Keratinocyte (primary cell): ENCODE measurements around the gene CDT1. TPM values are rescaled to one million over a fixed set of nuclear protein-coding genes. Genes with fewer than 3 reads are reported as not detected.

ENCODE experiments used
- DNase-seq: peaks from one replicate; pipeline ENCODE4 v3.0.0-alpha.2; 2011; ENCODE audit warnings: low read depth, missing footprints, low spot score
- FAIRE-seq: peaks from 2 replicates; lab custom pipeline; 2011; peaks lifted over from hg19 to GRCh38; lab: Jason Lieb, UNC
- H2AFZ ChIP-seq: 2 replicates; pipeline ENCODE4 v1.6.0; 2012; ENCODE audit warnings: low read length, control low read depth, inconsistent platforms; ENCODE audit not compliant: control insufficient read depth
- H3K27ac ChIP-seq: 2 replicates; pipeline ENCODE4 v1.5.1; 2011; ENCODE audit warnings: low read length; ENCODE audit not compliant: control insufficient read depth, insufficient read depth
- H3K27me3 ChIP-seq: 3 replicates; pipeline ENCODE4 v1.6.0; 2011; ENCODE audit warnings: low read length; ENCODE audit not compliant: control insufficient read depth, insufficient read depth; ENCODE audit errors: extremely low read depth
- H3K36me3 ChIP-seq, 2 experiments: 2 replicates in 1 of 2; 3 replicates in 1 of 2; pipeline ENCODE4 v1.5.1; 2011; ENCODE audit warnings: low read length in 2 of 2, mild to moderate bottlenecking in 1 of 2; ENCODE audit not compliant: control insufficient read depth in 2 of 2, insufficient read depth in 2 of 2; ENCODE audit errors: extremely low read depth in 1 of 2
- H3K4me1 ChIP-seq: 3 replicates; pipeline ENCODE4 v1.5.1; 2011; ENCODE audit warnings: low read length; ENCODE audit not compliant: control insufficient read depth, insufficient read depth; ENCODE audit errors: extremely low read depth
- H3K4me2 ChIP-seq: 3 replicates; pipeline ENCODE4 v1.6.0; 2011; ENCODE audit warnings: low read depth, low read length; ENCODE audit not compliant: control insufficient read depth, insufficient read depth; ENCODE audit errors: extremely low read depth
- H3K4me3 ChIP-seq, 3 experiments: fragments of 200-600 bp in 1 of 3; sonication (generic) in 1 of 3; 2 replicates in 2 of 3; 3 replicates in 1 of 3; pipeline ENCODE4 v1.5.1; 2011 to 2016; ENCODE audit warnings: low read length in 3 of 3, mild to moderate bottlenecking in 3 of 3, control low read depth in 2 of 3, inconsistent platforms in 1 of 3, low read depth in 1 of 3, mixed read lengths in 1 of 3, mixed run types in 1 of 3, moderate library complexity in 1 of 3; ENCODE audit not compliant: control insufficient read depth in 2 of 3, insufficient read depth in 2 of 3; ENCODE audit errors: extremely low read depth in 1 of 3
- H3K79me2 ChIP-seq: 2 replicates; pipeline ENCODE4 v1.6.0; 2012; ENCODE audit warnings: low read length; ENCODE audit not compliant: control insufficient read depth, insufficient read depth
- H3K9ac ChIP-seq: 3 replicates; pipeline ENCODE4 v1.6.0; 2011; ENCODE audit warnings: low read length; ENCODE audit not compliant: control insufficient read depth, insufficient read depth; ENCODE audit errors: extremely low read depth
- H3K9me1 ChIP-seq: 3 replicates; pipeline ENCODE4 v1.6.0; 2011; ENCODE audit warnings: low read length; ENCODE audit not compliant: control insufficient read depth, insufficient read depth; ENCODE audit errors: extremely low read depth
- H3K9me3 ChIP-seq: 2 replicates; pipeline ENCODE4 v1.5.1; 2012; ENCODE audit warnings: low read depth, low read length; ENCODE audit not compliant: control insufficient read depth
- H4K20me1 ChIP-seq: 3 replicates; pipeline ENCODE4 v1.6.0; 2011; ENCODE audit warnings: low read length; ENCODE audit not compliant: control insufficient read depth, insufficient read depth; ENCODE audit errors: extremely low read depth
- CTCF ChIP-seq, 3 experiments: IDR thresholded peaks in 1 of 3; conservative IDR thresholded peaks in 1 of 3; optimal IDR thresholded peaks in 1 of 3; 2 replicates in 2 of 3; 3 replicates in 1 of 3; pipeline versions ENCODE3 to v1.5.1; 2011; ENCODE audit warnings: low read length in 3 of 3, mild to moderate bottlenecking in 3 of 3, moderate library complexity in 2 of 3, control low read depth in 1 of 3, inconsistent platforms in 1 of 3; ENCODE audit not compliant: insufficient read depth in 2 of 3; ENCODE audit errors: extremely low read depth in 1 of 3
- EZH2 ChIP-seq: IDR thresholded peaks from one replicate; pipeline ENCODE4 v1.6.1; 2012; ENCODE audit warnings: inconsistent platforms, mild to moderate bottlenecking, low read length, moderate library complexity
- dilution Hi-C: fragments of 300-500 bp; cut with MboI; formaldehyde crosslinking; loops from one replicate; pipeline ENCODE4 v1.7.0; 2020; ENCODE audit warnings: low sequenced_read_pairs; ENCODE audit not compliant: extremely low pct_ligation_motif_present
- polyA plus RNA-seq, 5 experiments: library from polyadenylated mRNA; depleted of rRNA in 3 of 5; stranded (reverse) in 3 of 5; stranded (forward) in 1 of 5; unstranded in 1 of 5; fragments of >200 nt; gene quantifications; 1 replicate in 1 of 5; 2 replicates in 3 of 5; 3 replicates in 1 of 5; pipeline versions ENCODE4 v1.2.1 to v1.2.3, GENCODE V29; 2011 to 2012; ENCODE audit warnings: missing spikeins in 2 of 5, low read depth in 1 of 5, low replicate concordance in 1 of 5

CDT1 gene
- polyA plus RNA-seq, 1 donor (not counting 4 experiments of a cell fraction or from before 2014, with no cell fraction given): 2.0 TPM

GRCh38 chr16:88789594-88789993 is 14.0 kb upstream of the CDT1 start:
- FAIRE-seq (no peak), DNase-seq (no peak)
- Histone ChIP-seq H3K4me1 (no peaks in the 10 kb centered on the region), H3K79me2 (peaks cover 3% of the 10 kb centered on the region), H3K27me3 (peaks cover 25% of the 10 kb centered on the region), H3K27ac (no peak overlapping the region), H3K9ac (no peak overlapping the region), H3K9me3 (no peaks in the 10 kb centered on the region), H4K20me1 (no peaks in the 10 kb centered on the region), H3K36me3 (no peaks in the 10 kb centered on the region), H3K9me1 (no peaks in the 10 kb centered on the region), H3K4me3 (no peak overlapping the region), H2AFZ (no peak overlapping the region), H3K4me2 (no peak overlapping the region)
- dilution Hi-C loops: no loop called here
- TF ChIP-seq EZH2: no peak
- TF ChIP-seq CTCF (optimal IDR thresholded peaks at IDR 0.05 in 1 of 3, IDR thresholded peaks at IDR 0.05 in 1 of 3, conservative IDR thresholded peaks at IDR 0.05 in 1 of 3; ENCODE audit: extremely low read depth in 1 of 3, insufficient read depth in 2 of 3, low read length in 3 of 3): no peak

- no peaks in the 10 kb centered on the region for H3K79me2 ChIP-seq
- no peaks in the 10 kb centered on the region for H3K4me1 ChIP-seq
- H3K36me3 ChIP-seq: no peaks in the 10 kb centered on the region
- H3K9me3 ChIP-seq: no peaks in the 10 kb centered on the region
- no peak overlapping the region for H3K4me3 ChIP-seq
- DNase-seq: no peak
- dilution Hi-C loops: no loop called here
- H3K9ac ChIP-seq: no peak overlapping the region
- TF ChIP-seq CTCF (optimal IDR thresholded peaks at IDR 0.05 in 1 of 3, IDR thresholded peaks at IDR 0.05 in 1 of 3, conservative IDR thresholded peaks at IDR 0.05 in 1 of 3; ENCODE audit: extremely low read depth in 1 of 3, insufficient read depth in 2 of 3, low read length in 3 of 3) (no peak), EZH2 (no peak)
- no peaks in the 10 kb centered on the region for H3K9me1 ChIP-seq
- no peaks in the 10 kb centered on the region for H4K20me1 ChIP-seq
- no peak overlapping the region for H3K27ac ChIP-seq
- H3K4me2 ChIP-seq: no peak overlapping the region
- no peak overlapping the region for H2AFZ ChIP-seq
- FAIRE-seq: no peak
- H3K27me3 ChIP-seq: peaks cover 25% of the 10 kb centered on the region
Observed at GRCh38 chr16:88790312-88791211, 13.0 kb upstream of the CDT1 start.
